Stimulated activated CD8-positive, alpha-beta memory T cell treated with anti-CD3 and anti-CD28 coated beads, Interleukin-7, amount 100 ng/mL, for 48 hours (primary cell): Measurements from ENCODE around the gene LRP1B.

Source experiments
- DNase-seq, 2 donors: peaks; one replicate each; pipeline ENCODE4 v3.0.0-alpha.2; 2020; ENCODE audit warnings: low read depth in 1 of 2; ENCODE audit errors: extremely low read depth in 1 of 2

The LRP1B gene

GRCh38 chr2:141703501-141703900 lies 427.3 kb downstream of the LRP1B start:
- no peak for DNase-seq

GRCh38 chr2:141701618-141702017 lies 429.2 kb downstream of the LRP1B start:
- no peak for DNase-seq

- DNase-seq, result no peak
These were observed 431.2 kb downstream of the LRP1B start for GRCh38 chr2:141699573-141699972.

- no peak for DNase-seq
These were observed 432.3 kb downstream of the LRP1B start for GRCh38 chr2:141698500-141698899.

- DNase-seq, result no peak
These were observed 433.8 kb downstream of the LRP1B start for GRCh38 chr2:141697035-141697434.

- DNase-seq, result no peak
These were observed 436.6 kb downstream of the LRP1B start for GRCh38 chr2:141694180-141694579.

GRCh38 chr2:141692829-141693228 lies 438.0 kb downstream of the LRP1B start:
- DNase-seq, result no peak

GRCh38 chr2:141676139-141676538 lies 454.7 kb downstream of the LRP1B start:
- DNase-seq, result no peak

- no peak for DNase-seq
These were observed 464.6 kb downstream of the LRP1B start for GRCh38 chr2:141666191-141666590.

GRCh38 chr2:141660232-141660631 lies 470.6 kb downstream of the LRP1B start:
- DNase-seq, result no peak

- no peak for DNase-seq
These were observed 476.5 kb downstream of the LRP1B start for GRCh38 chr2:141654311-141654710.

GRCh38 chr2:141653184-141653583 lies 477.6 kb downstream of the LRP1B start:
- no peak for DNase-seq

GRCh38 chr2:141652308-141652707 lies 478.5 kb downstream of the LRP1B start:
- no peak for DNase-seq

GRCh38 chr2:141647353-141647752 lies 483.5 kb downstream of the LRP1B start:
- DNase-seq, result no peak

- no peak for DNase-seq
These were observed 489.4 kb downstream of the LRP1B start for GRCh38 chr2:141641462-141641861.

GRCh38 chr2:141639809-141640208 lies 491.0 kb downstream of the LRP1B start:
- no peak for DNase-seq

GRCh38 chr2:141633132-141633531 lies 497.7 kb downstream of the LRP1B start:
- DNase-seq, result no peak

GRCh38 chr2:141630407-141630930 lies 500.3 kb downstream of the LRP1B start:
- DNase-seq, result no peak

- no peak for DNase-seq
These were observed 510.4 kb downstream of the LRP1B start for GRCh38 chr2:141620372-141620771.

- DNase-seq, result no peak
These were observed 512.4 kb downstream of the LRP1B start for GRCh38 chr2:141618457-141618856.

GRCh38 chr2:141611981-141612380 lies 518.8 kb downstream of the LRP1B start:
- no peak for DNase-seq

GRCh38 chr2:141611176-141611571 lies 519.6 kb downstream of the LRP1B start:
- no peak for DNase-seq

GRCh38 chr2:141610564-141611175 lies 520.1 kb downstream of the LRP1B start:
- no peak for DNase-seq
